GM20000 (cell line): Measurements from ENCODE around the gene DGKG.

Experiments
- DNase-seq: peaks from one replicate; pipeline ENCODE4 v3.0.0; 2012; ENCODE audit warnings: low spot score
- TF ChIP-seq, protein P1 (sequence below): IDR thresholded peaks from 2 replicates; pipeline ENCODE4 v1.5.1; 2012; ENCODE audit warnings: mild to moderate bottlenecking, control low read depth; ENCODE audit errors: extremely low read depth, missing control alignments

DGKG gene

DNA sequence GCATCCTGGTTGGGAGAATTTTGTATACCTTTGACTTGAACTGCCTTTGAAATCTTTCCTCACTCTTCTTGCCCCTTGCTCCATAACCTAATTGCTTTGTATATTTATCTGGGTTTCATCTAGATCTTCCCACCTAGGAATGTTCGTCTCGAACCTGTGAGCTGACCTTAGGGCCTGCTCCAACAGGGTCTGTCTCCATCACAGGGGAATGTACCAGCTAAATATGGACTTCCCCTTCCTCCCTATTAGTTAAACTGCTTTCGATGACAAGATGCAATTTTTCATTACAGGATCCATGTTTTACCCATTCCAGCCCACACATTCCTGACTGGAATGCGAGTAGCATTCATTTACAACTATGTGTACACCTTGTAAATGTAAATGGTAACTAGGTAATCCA is 242.5 kb downstream of the DGKG start:
- no peak for DNase-seq
- TF ChIP-seq, protein P1, sequence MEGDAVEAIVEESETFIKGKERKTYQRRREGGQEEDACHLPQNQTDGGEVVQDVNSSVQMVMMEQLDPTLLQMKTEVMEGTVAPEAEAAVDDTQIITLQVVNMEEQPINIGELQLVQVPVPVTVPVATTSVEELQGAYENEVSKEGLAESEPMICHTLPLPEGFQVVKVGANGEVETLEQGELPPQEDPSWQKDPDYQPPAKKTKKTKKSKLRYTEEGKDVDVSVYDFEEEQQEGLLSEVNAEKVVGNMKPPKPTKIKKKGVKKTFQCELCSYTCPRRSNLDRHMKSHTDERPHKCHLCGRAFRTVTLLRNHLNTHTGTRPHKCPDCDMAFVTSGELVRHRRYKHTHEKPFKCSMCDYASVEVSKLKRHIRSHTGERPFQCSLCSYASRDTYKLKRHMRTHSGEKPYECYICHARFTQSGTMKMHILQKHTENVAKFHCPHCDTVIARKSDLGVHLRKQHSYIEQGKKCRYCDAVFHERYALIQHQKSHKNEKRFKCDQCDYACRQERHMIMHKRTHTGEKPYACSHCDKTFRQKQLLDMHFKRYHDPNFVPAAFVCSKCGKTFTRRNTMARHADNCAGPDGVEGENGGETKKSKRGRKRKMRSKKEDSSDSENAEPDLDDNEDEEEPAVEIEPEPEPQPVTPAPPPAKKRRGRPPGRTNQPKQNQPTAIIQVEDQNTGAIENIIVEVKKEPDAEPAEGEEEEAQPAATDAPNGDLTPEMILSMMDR, result no peak

DNA sequence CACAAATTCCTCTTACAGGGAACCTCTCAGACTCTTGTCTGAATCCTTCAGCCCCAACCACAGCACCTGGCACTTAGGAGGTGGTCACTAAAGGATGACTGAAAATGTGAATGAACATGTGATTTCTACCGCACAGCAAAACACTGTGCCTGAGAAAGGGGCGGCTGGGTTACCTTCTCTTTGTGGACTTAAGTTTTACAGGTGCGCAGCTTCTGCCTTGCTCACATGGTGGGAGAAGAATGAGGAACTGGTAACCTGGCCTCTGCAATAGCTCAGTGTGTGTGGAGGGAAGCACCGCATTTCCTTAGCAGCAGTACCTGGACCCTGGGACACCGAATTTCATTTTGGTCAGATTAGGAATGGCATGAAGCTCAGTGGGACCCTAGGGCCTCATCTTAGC is 243.3 kb downstream of the DGKG start:
- TF ChIP-seq, protein P1, result no peak
- DNase-seq, result no peak

DNA sequence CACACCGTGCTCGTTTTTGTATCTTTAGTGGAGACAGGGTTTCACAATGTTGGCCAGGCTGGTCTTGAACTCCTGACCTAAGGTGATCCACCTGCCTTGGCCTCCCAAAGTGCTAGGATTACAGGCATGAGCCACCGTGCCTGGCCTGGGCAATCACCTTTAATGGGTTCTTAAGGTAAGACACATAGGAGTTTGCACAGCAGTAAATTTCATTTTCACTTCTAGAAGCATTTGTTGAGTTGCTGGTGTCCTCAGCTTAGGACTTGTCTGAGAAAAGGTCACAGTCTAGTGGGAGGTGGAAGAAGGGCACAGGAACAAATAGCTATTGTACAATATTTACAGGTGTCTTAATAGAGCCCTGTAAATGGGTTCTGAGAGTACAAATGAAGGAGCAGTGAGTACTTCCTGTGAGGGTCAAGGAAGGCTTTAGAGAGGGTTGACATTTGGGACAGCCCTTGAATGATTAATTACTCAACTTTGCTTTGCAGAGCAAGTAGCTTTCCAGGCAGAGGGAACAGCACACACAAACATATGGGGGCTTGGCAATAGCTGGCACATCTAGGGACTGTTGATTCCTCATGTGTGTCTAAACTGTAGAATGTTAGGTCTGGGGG is 244.4 kb downstream of the DGKG start:
- DNase-seq, result no peak
- TF ChIP-seq, protein P1, result no peak

DNA sequence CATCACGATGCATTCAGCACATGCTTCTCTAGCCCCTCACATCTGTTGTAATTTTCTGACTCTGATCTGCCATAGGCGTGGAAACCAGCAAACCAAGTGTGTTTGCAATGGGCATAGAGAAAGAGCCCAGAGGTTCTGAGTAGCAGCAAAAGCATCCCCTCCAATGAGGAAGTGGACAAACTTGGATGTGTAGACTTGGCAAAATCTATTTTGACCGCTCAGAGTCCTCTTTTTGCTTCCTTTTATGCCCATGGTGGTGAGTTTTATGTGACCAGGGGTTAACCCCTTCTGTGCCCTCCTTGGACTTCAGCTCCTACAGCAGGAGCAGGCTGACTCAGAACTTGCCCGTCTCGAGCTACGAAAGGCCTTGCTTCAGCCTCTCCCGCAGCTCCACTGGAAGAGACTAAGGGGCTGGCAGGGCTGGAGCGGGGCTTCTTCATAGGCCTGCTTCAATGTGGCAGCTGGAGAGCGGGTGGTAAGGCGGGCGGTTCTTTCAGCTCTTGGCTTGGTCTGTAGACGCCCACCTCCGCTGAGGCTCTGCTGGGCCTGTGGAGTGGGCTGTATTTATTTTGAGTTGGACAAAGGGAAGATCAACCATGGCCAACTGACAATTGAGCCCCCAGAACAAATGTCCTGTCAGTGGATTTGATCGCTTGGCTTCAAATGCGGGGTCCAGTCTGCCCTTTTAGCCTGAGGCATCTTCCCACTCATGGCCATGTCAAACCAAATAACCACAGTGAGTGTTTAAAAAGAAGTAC is 246.6 kb downstream of the DGKG start:
- no peak for DNase-seq
- TF ChIP-seq, protein P1, result no peak

DNA sequence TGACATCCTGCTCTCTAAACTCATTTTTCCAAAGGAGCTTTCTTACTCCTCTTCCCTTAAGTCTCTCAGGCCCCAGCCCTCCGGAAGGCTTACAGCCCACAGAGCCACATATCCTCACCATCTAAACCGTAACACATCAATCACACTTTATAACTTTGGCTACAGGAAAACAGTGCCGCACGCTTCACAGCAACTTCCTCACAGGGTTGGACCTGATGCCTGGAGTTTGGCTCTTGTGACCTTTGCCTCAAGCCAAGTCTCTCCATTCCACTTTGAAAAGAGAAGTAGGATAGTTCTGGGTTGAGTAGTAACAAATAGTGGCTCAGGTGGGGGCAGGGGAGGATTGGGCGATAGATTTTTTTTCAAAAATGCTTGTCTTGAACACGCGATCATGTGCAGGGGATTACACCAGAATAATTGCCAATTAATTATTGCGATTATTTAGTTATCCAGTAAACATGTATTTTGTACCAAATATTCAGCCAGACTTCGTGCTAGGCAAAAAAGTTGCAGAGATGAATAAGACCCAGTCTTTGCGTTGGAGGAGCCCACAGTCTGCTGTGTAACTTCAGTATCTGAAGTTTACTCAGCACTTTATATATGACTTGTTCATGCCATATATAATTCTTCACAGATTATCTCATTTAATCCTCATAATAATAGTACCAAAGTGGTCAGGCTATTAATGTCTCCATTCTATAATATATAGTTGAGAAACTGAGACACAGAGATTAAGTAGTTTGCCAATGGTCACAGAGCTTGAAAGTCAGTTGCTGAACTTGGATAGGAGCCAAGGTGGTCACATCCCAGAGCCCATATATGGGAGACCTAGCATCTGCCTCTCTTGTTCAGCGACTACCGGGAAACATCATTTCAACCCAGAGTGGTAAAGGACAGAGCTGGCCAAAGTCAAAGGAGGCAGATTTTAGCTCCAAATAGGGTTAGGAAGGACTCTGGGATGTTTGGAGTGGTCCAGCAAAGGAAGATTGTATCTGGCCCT is 250.8 kb downstream of the DGKG start:
- DNase-seq, result peak; percentile 28
- TF ChIP-seq, protein P1, result no peak

DNA sequence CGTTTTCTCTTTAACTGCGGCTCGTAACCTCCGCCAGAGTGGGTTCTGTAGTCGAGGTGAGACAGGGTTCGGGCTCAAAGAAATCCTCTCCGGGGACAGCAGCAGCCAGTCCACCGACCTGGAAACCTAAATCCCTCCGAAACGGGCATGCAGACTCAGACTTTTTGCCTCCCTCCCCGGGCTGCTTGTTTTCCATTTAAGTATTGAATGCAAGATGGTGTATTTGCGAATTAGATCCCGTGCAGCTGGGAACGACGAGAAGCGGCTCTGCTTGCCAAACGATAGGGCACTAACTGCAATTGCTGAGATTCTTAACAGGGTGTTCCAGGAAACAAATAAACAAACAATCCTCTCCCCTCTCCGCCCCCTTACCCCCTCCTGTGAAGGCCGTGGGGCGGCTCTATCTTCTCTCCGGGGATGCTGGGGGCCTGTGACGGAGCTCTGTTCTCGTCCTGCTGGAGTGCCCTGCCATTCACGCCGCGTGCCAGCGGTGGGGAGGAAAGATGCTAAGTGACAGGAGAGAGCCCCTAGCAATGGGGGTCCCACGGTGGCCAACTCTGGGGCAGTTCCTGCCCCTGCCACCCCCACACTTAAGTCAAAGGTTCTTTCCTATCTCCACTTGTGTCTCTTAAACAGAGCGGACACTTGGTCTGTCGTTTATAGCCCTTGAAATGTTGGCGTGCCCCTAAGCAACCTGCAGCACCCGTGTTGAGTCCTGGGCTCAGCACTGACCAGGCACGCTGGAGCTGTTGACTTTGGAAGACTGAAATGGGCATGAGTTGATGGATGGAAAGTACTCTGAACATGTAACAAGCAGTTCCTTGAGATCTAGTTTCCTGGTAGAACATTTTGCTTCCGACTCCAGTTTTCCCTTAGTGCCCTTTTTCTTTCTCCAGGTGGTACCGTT is 251.9 kb downstream of the DGKG start:
- DNase-seq, result peak; percentile 30
- TF ChIP-seq, protein P1, result no peak
